ENCODE measurements around the gene FAM25G. TPM values are rescaled to one million over a fixed set of nuclear protein-coding genes. Genes with fewer than 3 reads are reported as not detected.
A peak's percentile ranks its signal among the peaks of the same experiment; 100 is the strongest.
"Not testable (repeated sequence)": the region's sequence is repeated elsewhere in the genome, so short reads cannot be mapped to it uniquely, and the experiment has no call there.

FAM25G gene
- total RNA-seq, 1 donor from 2014 or later = not detected

GRCh38 chr10:47462577-47463358, 28.7 kb downstream of the FAM25G start:
- DNase-seq = not testable (repeated sequence)

GRCh38 chr10:47461261-47461687, 30.2 kb downstream of the FAM25G start:
- DNase-seq = peak; percentile 44

DNA sequence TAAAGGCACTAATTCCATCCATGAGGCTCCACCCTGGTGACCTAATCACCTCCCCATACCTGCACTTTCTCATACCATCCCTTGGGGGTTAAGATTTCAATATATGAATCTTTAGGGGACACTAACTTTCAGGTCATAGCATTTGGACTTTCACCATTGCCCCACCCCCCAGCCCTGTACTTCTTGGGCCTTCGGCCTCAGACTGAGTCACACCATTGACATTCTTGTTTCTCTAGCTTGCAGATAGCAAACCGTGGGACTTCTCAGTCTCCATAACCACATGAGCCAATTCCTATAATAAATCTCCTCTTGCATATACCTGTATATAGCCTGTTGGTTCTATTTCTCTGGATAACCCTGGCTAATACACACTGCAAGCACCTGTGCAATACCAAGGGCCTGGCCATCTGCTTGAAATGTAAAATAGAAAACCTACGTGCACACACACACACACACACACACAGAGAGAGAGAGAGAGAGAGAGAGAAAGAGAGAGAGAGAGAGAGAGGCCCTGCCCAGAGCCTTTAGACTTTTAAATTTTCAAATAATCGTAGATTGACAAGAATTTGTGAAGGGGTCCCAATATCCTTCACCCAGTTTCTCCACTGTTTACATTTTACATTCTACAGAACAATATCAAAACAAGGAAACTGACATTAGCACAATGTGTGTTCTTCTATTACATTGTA, 32.9 kb downstream of the FAM25G start:
- DNase-seq = no peak

GRCh38 chr10:47457826-47458225, 33.7 kb downstream of the FAM25G start:
- DNase-seq = no peak

DNA sequence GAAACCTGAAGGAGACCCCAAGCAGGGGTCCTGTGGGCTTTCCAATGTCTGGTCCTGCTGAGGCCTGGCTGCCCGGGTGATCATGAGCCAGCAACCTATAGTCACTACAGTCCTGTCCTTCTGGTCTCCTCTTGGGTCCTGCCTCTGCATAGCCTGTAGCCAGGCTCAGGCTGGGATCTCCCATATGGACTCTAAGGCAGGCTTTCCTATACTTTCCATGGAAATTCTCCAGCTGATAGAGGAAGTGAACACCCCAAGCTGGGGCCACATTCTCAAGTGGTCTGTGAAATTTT, 34.0 kb downstream of the FAM25G start:
- DNase-seq = no peak

DNA sequence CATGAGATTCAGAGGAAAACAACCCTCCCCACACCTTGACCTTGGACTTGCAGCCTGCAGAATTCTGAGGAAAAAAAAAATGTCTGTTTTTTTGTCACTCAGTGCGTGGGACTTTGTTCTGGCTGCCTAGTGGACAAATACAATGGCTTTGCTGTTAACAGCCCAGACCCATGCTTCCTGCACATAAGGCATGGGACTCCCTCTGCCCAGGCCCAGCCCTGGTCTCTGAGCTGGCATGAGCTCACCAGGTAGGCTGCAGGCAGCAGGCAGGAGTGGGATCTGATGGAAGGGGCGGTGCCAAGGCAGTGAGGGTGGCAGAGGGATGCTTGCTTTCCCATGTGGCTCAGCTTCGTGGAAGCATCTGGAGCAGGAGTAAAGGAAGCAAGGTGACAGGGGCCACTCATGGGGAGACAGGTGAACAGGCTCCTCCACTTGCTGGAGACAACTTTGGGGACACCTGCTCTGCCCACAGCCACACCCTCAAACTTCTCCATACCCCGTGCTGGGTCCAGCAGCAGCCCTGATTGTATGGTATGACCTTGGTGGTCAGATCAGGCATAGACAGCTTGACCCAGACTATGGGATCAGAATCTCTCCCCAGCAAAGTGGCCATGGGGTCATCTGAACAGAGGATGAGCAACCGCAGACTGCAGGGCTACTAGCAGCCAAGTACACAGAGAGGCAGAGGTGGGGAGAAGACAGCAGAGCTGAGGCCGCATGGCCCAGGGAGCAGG, 34.5 kb downstream of the FAM25G start:
- DNase-seq = no peak

- DNase-seq = no peak
These were observed 35.3 kb downstream of the FAM25G start for GRCh38 chr10:47456079-47456785.

DNA sequence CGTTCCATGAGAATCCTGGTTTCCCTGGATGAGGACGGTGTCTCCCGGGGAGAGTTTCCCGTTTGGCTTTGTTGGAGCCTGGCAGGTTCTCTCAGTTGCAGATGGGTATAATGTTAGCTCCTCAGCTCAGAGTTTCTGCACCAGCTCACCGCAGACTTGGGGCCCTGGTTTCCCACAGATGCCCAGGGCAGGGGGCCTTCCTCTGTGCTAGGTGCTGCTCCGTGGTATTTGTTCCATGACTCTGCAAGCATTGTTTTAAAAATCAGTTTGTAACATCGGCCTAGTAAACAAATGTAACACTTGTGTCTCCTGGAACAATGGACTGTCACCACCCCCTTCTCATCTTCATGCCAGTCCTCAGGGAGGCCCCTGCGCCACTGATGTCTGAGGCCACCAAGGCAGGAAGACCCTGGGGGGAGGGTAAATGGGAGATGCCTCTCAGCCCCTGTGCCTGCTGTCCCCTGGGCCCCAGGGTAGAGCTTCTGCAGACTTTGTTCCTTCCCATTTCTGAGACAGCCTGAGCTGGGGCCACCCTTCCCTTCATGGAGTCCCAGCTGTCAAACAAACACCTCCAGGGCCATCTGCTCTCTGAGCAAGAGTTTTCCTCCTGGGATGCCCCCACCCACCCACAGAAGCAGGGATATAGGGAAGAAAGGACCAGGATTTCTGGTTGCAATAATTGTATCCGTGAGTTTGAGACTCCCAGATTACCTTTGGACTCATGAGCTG, 36.0 kb downstream of the FAM25G start:
- DNase-seq = not testable (repeated sequence)

- no peak for DNase-seq
These were observed 36.8 kb downstream of the FAM25G start for GRCh38 chr10:47454780-47455058.

- DNase-seq = no peak
These were observed 37.3 kb downstream of the FAM25G start for GRCh38 chr10:47454008-47454779.

DNA sequence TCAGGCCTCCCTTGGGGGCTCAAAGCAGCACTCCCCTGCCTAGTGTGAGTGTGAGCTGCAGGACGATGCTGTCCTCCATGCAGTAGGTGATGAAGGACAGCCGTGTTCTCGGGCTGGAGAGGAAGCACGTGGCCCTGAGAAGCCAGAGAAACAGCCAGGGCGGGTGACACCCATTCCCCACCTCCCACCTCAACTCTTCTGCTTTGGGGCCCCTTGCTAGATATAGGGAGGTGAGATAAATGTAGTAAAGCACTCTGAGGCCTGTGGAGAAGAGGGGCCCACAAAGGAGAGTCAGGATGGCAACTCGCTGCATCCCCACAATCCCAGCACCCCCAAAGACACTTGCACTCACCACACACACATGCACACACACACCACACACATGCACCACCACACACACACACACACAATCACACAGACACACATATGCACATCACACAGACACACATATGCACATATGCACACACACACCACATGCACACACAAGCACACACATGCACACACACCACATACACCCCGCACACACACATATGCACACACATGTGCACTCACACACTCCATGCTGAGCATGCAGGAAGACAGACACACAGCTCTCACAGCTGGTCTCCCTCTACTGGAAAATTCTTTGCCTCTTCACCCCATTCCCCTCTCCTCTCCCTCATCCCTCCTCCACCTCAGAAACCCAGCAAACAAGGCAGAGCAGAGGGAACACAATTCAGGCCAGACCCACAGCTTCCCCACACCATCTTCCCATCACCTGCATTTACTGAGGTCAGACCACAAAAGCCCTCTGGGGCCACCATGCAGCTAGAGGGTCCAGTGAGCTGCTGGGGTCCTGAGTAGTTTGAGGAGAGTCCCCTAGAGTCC, 38.1 kb downstream of the FAM25G start:
- DNase-seq = no peak

DNA sequence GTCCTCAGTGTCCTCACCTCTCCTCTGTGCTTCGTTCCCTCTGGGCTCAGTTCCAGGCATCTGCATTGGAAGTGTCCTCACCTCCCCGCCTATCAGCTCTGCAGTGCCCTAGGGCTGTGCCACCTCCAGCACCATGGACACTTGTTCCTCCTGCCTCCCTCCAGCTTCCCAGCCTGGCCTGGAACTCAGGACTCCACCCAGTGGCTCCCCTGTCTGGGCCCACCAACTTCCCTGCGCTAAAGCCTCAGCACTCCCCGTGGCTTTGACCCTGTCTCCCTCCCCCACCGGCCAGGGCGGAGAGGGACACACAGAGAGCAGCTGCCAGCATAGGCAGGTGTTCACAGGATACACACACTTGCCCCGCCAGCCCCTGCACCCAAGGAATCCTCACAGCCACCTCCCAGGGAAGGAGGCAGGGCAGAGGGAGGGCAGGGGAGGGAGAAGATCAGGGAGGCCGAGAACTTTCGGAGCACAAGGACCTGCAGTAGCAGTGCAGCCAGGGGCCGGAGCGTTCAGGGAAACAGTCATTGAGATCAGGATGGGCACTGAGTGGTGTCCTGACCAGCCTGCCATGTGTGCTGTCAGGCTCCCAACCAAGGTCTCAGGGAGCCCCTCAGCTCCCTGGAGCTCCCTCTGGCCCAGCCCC, 38.9 kb downstream of the FAM25G start:
- no peak for DNase-seq

GRCh38 chr10:47451998-47452494, 39.5 kb downstream of the FAM25G start:
- no peak for DNase-seq

DNA sequence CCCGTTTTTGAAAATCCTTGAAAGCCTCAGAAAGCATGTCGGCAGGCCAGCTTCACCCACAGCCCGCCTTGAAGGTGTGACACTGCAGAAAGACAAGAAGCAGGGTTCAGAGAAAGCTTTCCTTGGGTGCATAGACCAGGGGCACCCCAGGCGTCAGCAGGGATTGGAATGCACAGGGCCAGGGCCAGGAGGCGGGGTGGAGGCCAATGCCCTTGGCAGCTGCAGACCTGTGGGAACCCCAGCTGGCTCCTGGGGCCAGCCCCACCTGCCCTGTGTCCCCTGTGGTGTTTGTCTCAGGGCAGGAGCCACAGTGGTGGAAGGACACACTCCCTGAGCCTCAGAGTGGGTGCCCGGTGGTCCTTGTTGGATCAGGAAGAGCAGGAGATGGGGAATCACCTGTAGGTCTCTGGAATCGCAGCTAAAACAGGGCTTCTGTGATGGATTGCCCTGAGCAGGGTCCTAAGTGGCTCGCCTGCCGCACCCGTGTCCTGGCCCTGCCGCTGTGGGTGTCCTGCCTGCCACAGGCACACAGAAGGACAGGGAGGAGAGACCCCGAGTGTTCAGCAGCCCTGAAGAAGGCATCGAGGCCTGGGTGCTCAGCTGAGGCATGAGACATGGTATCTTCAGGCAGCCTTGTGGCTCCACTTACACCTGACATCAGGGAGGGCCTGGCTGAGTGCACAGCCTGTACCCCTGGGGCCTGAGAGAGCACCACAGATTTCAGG, 40.1 kb downstream of the FAM25G start:
- no peak for DNase-seq

DNA sequence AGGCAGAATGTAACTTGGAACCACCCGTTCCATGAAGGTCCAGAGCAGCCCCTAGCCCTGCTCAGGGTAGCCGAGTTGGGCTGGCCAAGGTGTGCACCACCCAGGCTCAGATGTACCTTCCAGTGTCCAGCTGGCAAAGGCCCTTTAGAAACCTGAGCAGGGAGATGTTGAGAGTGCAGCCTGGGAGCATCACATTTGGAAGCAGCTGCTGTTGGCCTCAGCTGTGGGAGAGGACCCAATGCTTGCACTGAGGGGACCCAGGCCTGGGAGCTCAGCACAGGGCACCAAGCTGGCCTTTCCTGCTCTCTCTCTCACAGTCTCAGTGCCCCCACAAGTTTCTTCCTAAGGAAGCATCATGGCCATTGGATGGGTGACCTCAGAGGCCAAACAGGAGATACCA, 41.1 kb downstream of the FAM25G start:
- no peak for DNase-seq

DNA sequence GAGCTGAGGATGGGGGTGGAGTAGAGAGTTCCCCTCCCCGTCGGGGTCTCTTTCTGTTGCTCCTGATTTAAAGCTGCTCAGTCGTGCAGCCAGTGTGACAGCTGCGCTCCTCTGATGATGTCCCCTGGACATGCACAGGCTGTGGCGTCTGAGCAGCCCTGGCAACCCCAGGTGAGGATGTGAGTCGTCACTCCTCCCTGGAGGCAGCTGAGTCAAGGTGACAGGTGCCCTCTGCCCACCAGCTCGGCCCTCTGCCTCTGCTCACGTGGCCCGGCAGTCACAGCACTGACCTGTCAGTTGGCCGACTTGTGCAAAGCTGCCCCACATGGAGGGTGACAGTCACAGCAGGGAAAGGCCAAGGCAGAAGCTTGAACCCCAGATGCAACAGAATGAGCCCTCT, 41.5 kb downstream of the FAM25G start:
- DNase-seq = no peak

- peak; percentile 10 for DNase-seq
These were observed 42.2 kb downstream of the FAM25G start for GRCh38 chr10:47449102-47449978.

DNA sequence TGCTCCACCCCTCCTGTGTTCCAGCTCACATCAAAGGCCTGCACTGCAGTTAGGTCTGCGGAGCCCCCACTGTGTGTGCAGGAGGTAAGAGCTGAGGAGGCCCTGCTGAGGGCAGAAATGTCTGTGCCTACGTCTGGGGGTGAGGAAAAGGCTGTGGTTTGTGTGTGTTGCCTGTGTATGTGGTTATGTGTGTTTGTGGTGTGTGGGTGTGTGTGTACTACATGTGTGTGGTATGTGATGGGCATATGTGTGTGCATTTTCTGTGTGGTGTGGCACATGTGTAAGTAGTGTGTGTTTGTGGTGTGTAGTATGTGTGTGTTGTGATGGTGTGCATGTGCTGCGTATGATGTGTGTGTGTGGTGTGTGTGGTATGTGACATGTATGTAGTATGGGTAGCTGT, 43.8 kb downstream of the FAM25G start:
- DNase-seq = no peak
